ENCODE results near the gene XRCC4.
"Not testable (repeated sequence)": the region's sequence is repeated elsewhere in the genome, so short reads cannot be mapped to it uniquely, and the experiment has no call there.

Gene XRCC4

GRCh38 chr5:83341815-83342334, 264.5 kb downstream of the XRCC4 start:
- no peak for FAIRE-seq

GRCh38 chr5:83342465-83342864, 265.1 kb downstream of the XRCC4 start:
- TF ChIP-seq POLR2AphosphoS5 (IDR thresholded peaks at IDR 0.05; ENCODE audit: low read depth, low read length) = no peak
- no peak for TF ChIP-seq POLR2A (IDR thresholded peaks at IDR 0.05; ENCODE audit: low read depth, low read length)
- no peak for TF ChIP-seq TAF1 (IDR thresholded peaks at IDR 0.05; ENCODE audit: borderline replicate concordance, low read depth, low read length)
- DNase-seq (ENCODE audit: insufficient read length) = no peak
- no peak for FAIRE-seq

More at GRCh38 chr5:83341815-83342334, 264.5 kb downstream of the XRCC4 start:
- TF ChIP-seq TAF1 (IDR thresholded peaks at IDR 0.05; ENCODE audit: borderline replicate concordance, low read depth, low read length) (no peak), POLR2A (IDR thresholded peaks at IDR 0.05; ENCODE audit: low read depth, low read length) (no peak), POLR2AphosphoS5 (IDR thresholded peaks at IDR 0.05; ENCODE audit: low read depth, low read length) (no peak)
- DNase-seq (ENCODE audit: insufficient read length) = no peak

- TF ChIP-seq POLR2AphosphoS5 (IDR thresholded peaks at IDR 0.05; ENCODE audit: low read depth, low read length) = no peak
- TF ChIP-seq POLR2A (IDR thresholded peaks at IDR 0.05; ENCODE audit: low read depth, low read length) = no peak
- TF ChIP-seq TAF1 (IDR thresholded peaks at IDR 0.05; ENCODE audit: borderline replicate concordance, low read depth, low read length) = no peak
- FAIRE-seq = no peak
- no peak for DNase-seq (ENCODE audit: insufficient read length)
Observed at GRCh38 chr5:83343299-83343698, 266.0 kb downstream of the XRCC4 start.

GRCh38 chr5:83345423-83345822, 268.1 kb downstream of the XRCC4 start:
- TF ChIP-seq POLR2A (IDR thresholded peaks at IDR 0.05; ENCODE audit: low read depth, low read length) (no peak), TAF1 (IDR thresholded peaks at IDR 0.05; ENCODE audit: borderline replicate concordance, low read depth, low read length) (no peak), POLR2AphosphoS5 (IDR thresholded peaks at IDR 0.05; ENCODE audit: low read depth, low read length) (no peak)
- no peak for FAIRE-seq
- no peak for DNase-seq (ENCODE audit: insufficient read length)

- DNase-seq (ENCODE audit: insufficient read length) = no peak
Observed at GRCh38 chr5:83348281-83348780, 271.0 kb downstream of the XRCC4 start.

GRCh38 chr5:83353231-83353630, 275.9 kb downstream of the XRCC4 start:
- DNase-seq (ENCODE audit: insufficient read length) (no peak), FAIRE-seq (no peak)
- no peak for TF ChIP-seq POLR2A (IDR thresholded peaks at IDR 0.05; ENCODE audit: low read depth, low read length)
- TF ChIP-seq POLR2AphosphoS5 (IDR thresholded peaks at IDR 0.05; ENCODE audit: low read depth, low read length) = no peak
- no peak for TF ChIP-seq TAF1 (IDR thresholded peaks at IDR 0.05; ENCODE audit: borderline replicate concordance, low read depth, low read length)

More at GRCh38 chr5:83348281-83348780, 271.0 kb downstream of the XRCC4 start:
- TF ChIP-seq POLR2AphosphoS5 (IDR thresholded peaks at IDR 0.05; ENCODE audit: low read depth, low read length) (no peak), POLR2A (IDR thresholded peaks at IDR 0.05; ENCODE audit: low read depth, low read length) (no peak), TAF1 (IDR thresholded peaks at IDR 0.05; ENCODE audit: borderline replicate concordance, low read depth, low read length) (no peak)
- no peak for FAIRE-seq

- DNase-seq (ENCODE audit: insufficient read length) = no peak
- no peak for FAIRE-seq
- no peak for TF ChIP-seq TAF1 (IDR thresholded peaks at IDR 0.05; ENCODE audit: borderline replicate concordance, low read depth, low read length)
- no peak for TF ChIP-seq POLR2AphosphoS5 (IDR thresholded peaks at IDR 0.05; ENCODE audit: low read depth, low read length)
- TF ChIP-seq POLR2A (IDR thresholded peaks at IDR 0.05; ENCODE audit: low read depth, low read length) = no peak
Observed at GRCh38 chr5:83353774-83354173, 276.4 kb downstream of the XRCC4 start.

- FAIRE-seq (no peak), DNase-seq (ENCODE audit: insufficient read length) (no peak)
- TF ChIP-seq TAF1 (IDR thresholded peaks at IDR 0.05; ENCODE audit: borderline replicate concordance, low read depth, low read length) (no peak), POLR2A (IDR thresholded peaks at IDR 0.05; ENCODE audit: low read depth, low read length) (no peak), POLR2AphosphoS5 (IDR thresholded peaks at IDR 0.05; ENCODE audit: low read depth, low read length) (no peak)
Observed at GRCh38 chr5:83354958-83355357, 277.6 kb downstream of the XRCC4 start.

- not testable (repeated sequence) for DNase-seq (ENCODE audit: insufficient read length); FAIRE-seq
Observed at GRCh38 chr5:83355482-83356014, 278.2 kb downstream of the XRCC4 start.

- FAIRE-seq (no peak), DNase-seq (ENCODE audit: insufficient read length) (no peak)
- TF ChIP-seq TAF1 (IDR thresholded peaks at IDR 0.05; ENCODE audit: borderline replicate concordance, low read depth, low read length) (no peak), POLR2AphosphoS5 (IDR thresholded peaks at IDR 0.05; ENCODE audit: low read depth, low read length) (no peak), POLR2A (IDR thresholded peaks at IDR 0.05; ENCODE audit: low read depth, low read length) (no peak)
Observed at GRCh38 chr5:83357621-83358231, 280.4 kb downstream of the XRCC4 start.

GRCh38 chr5:83360573-83360972, 283.2 kb downstream of the XRCC4 start:
- TF ChIP-seq POLR2A (IDR thresholded peaks at IDR 0.05; ENCODE audit: low read depth, low read length) = no peak
- no peak for TF ChIP-seq POLR2AphosphoS5 (IDR thresholded peaks at IDR 0.05; ENCODE audit: low read depth, low read length)
- TF ChIP-seq TAF1 (IDR thresholded peaks at IDR 0.05; ENCODE audit: borderline replicate concordance, low read depth, low read length) = no peak
- DNase-seq (ENCODE audit: insufficient read length) (no peak), FAIRE-seq (no peak)

- no peak for FAIRE-seq
- DNase-seq (ENCODE audit: insufficient read length) = no peak
- TF ChIP-seq TAF1 (IDR thresholded peaks at IDR 0.05; ENCODE audit: borderline replicate concordance, low read depth, low read length) = no peak
- TF ChIP-seq POLR2A (IDR thresholded peaks at IDR 0.05; ENCODE audit: low read depth, low read length) = no peak
- TF ChIP-seq POLR2AphosphoS5 (IDR thresholded peaks at IDR 0.05; ENCODE audit: low read depth, low read length) = no peak
Observed at GRCh38 chr5:83362526-83362925, 285.2 kb downstream of the XRCC4 start.
